Naive thymus-derived CD4-positive, alpha-beta T cell (primary cell): ENCODE data around the gene ZNF275. TPM values are rescaled to one million over a fixed set of nuclear protein-coding genes. Genes with fewer than 3 reads are reported as not detected.
"Not testable (repeated sequence)": the region's sequence is repeated elsewhere in the genome, so short reads cannot be mapped to it uniquely, and the experiment has no call there.

ENCODE experiments used
- ATAC-seq: fragments of 150-1000 bp; cut with Tn5 transposase; 2 replicates; pipeline ENCODE4 v1.10.0; 2021; ENCODE audit warnings: mild to moderate bottlenecking, moderate library complexity
- CTCF ChIA-PET: fragments of 350-600 bp; sonication (Branson Sonifier 250); formaldehyde crosslinking; loops from one replicate; lab custom pipeline; 2021; ENCODE audit warnings: antibody characterized with exemption; lab: Charles Lee
- POLR2A ChIA-PET: fragments of 350-600 bp; sonication (Branson Sonifier 250); formaldehyde crosslinking; loops from one replicate; lab custom pipeline; 2021; ENCODE audit warnings: antibody characterized with exemption, inconsistent platforms; lab: Charles Lee
- DNase-seq, 9 donors: peaks; one replicate each; pipeline versions ENCODE4 v3.0.0 to v3.0.0-alpha.2; 2020 to 2022; ENCODE audit warnings: mixed read lengths in 1 of 9
- H3K27ac ChIP-seq: one replicate; pipeline ENCODE4 v1.7.0; 2013; ENCODE audit warnings: mild to moderate bottlenecking, low read depth, low read length, moderate library complexity
- H3K27me3 ChIP-seq, 2 donors: one replicate each; pipeline ENCODE4 v1.7.0; 2013; ENCODE audit warnings: low read length in 2 of 2, mild to moderate bottlenecking in 2 of 2, moderate library complexity in 2 of 2; ENCODE audit not compliant: control insufficient read depth in 2 of 2, insufficient read depth in 2 of 2
- H3K36me3 ChIP-seq, 3 experiments: 1 replicate in 2 of 3; 2 replicates in 1 of 3; pipeline ENCODE4 v1.7.0; 2013; ENCODE audit warnings: low read length in 3 of 3, mild to moderate bottlenecking in 3 of 3, moderate library complexity in 1 of 3; ENCODE audit not compliant: insufficient read depth in 3 of 3, control insufficient read depth in 2 of 3
- H3K4me1 ChIP-seq, 2 donors: one replicate each; pipeline ENCODE4 v1.7.0; 2013; ENCODE audit warnings: low read length in 2 of 2, mild to moderate bottlenecking in 2 of 2, moderate library complexity in 1 of 2; ENCODE audit not compliant: control insufficient read depth in 2 of 2, insufficient read depth in 2 of 2
- H3K4me3 ChIP-seq: 2 replicates; pipeline ENCODE4 v1.7.0; 2013; ENCODE audit warnings: mild to moderate bottlenecking, low read length
- H3K9me3 ChIP-seq, 3 experiments: 1 replicate in 2 of 3; 2 replicates in 1 of 3; pipeline ENCODE4 v1.7.0; 2013; ENCODE audit warnings: low read length in 3 of 3; ENCODE audit not compliant: control insufficient read depth in 2 of 3
- H3K27ac Mint-ChIP-seq, 9 donors: one replicate each; pipeline ENCODE4 v1.8.0; 2020 to 2022; ENCODE audit warnings: mixed read lengths in 9 of 9, mild to moderate bottlenecking in 8 of 9, moderate library complexity in 5 of 9, inconsistent platforms in 2 of 9
- H3K27me3 Mint-ChIP-seq, 5 donors: one replicate each; pipeline ENCODE4 v1.8.0; 2021 to 2022; ENCODE audit warnings: mixed read lengths in 5 of 5, mild to moderate bottlenecking in 1 of 5
- H3K36me3 Mint-ChIP-seq, 5 donors: one replicate each; pipeline ENCODE4 v1.8.0; 2020 to 2022; ENCODE audit warnings: mixed read lengths in 5 of 5, mild to moderate bottlenecking in 3 of 5, inconsistent platforms in 1 of 5
- H3K4me1 Mint-ChIP-seq, 7 donors: one replicate each; pipeline ENCODE4 v1.8.0; 2020 to 2022; ENCODE audit warnings: mixed read lengths in 7 of 7, mild to moderate bottlenecking in 3 of 7, inconsistent platforms in 1 of 7
- H3K4me3 Mint-ChIP-seq, 10 donors: one replicate each; pipeline ENCODE4 v1.8.0; 2020 to 2022; ENCODE audit warnings: mild to moderate bottlenecking in 10 of 10, mixed read lengths in 10 of 10, moderate library complexity in 6 of 10, inconsistent platforms in 2 of 10
- H3K9me3 Mint-ChIP-seq, 11 donors: one replicate each; pipeline ENCODE4 v1.8.0; 2020 to 2022; ENCODE audit warnings: mixed read lengths in 11 of 11, mild to moderate bottlenecking in 4 of 11, inconsistent platforms in 1 of 11, moderate library complexity in 1 of 11
- intact Hi-C, 2 donors: fragments of 100-400 bp; cut with micrococcal nuclease; formaldehyde crosslinking; loops; one replicate each; pipeline ENCODE4 v1.15.1; 2023
- polyA plus RNA-seq, 2 donors: library from polyadenylated mRNA; unstranded; fragments of 300-500 nt; fragmentation: Illumina TruSeq; gene quantifications; one replicate each; pipeline ENCODE4 v1.2.3, GENCODE V29; 2021
- total RNA-seq, 6 experiments: library from RNA in 5 of 6; stranded (reverse) in 5 of 6; gene quantifications; 1 replicate in 5 of 6; 2 replicates in 1 of 6; pipeline ENCODE4 v1.2.3 and lab custom pipeline; 2021 to 2026

The ZNF275 gene
- total and polyA plus RNA-seq, 7 experiments from 2014 or later = 6.2 to 29.9 (median 18.4) TPM

DNA sequence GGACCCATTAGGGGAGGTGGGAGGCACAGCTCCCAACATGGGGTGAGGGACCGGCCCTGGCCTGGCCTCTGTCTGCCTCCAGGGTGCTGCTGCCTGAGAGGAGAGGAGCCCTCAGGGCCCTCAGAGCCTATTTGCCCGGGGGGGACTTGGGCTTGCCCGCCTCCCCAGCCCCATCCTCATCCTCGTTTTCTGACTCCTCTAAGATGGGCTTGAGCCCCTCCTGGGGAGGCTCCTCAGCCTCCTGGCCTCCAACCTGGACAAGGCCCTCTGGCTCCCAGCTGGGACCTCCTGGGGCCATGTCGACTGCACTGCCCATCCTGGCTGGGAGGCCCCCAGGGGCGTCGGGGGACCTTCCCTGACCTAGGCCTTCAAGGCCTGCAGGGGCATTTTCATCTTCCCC is 15.1 kb upstream of the ZNF275 start:
- H3K27ac Mint-ChIP-seq = no peak overlapping the region
- H3K4me3 ChIP-seq = no peak overlapping the region
- H3K36me3 ChIP-seq = no peaks in the 10 kb centered on the region
- H3K9me3 Mint-ChIP-seq = no peaks in the 10 kb centered on the region
- no peaks in the 10 kb centered on the region for H3K27me3 ChIP-seq
- no peak overlapping the region for H3K27ac ChIP-seq
- H3K4me1 ChIP-seq = peaks cover 0 to 2% of the 10 kb centered on the region in 2 donors
- no peak overlapping the region for H3K4me3 Mint-ChIP-seq
- H3K36me3 Mint-ChIP-seq = no peaks in the 10 kb centered on the region
- peaks cover 0 to 3% (median 2%) of the 10 kb centered on the region in 7 donors for H3K4me1 Mint-ChIP-seq
- ATAC-seq (no peak), DNase-seq (no peak)
- CTCF ChIA-PET = no interaction called here
- peaks cover 0 to 19% (median 0%) of the 10 kb centered on the region in 5 donors for H3K27me3 Mint-ChIP-seq
- intact Hi-C loops = loop anchor here in 1 of 2 donors (5.0 kb wide), 1 partner anchor 257 kb away; no protein-coding TSS in a partner anchor
- no peaks in the 10 kb centered on the region for H3K9me3 ChIP-seq
- POLR2A ChIA-PET = no interaction called here

DNA sequence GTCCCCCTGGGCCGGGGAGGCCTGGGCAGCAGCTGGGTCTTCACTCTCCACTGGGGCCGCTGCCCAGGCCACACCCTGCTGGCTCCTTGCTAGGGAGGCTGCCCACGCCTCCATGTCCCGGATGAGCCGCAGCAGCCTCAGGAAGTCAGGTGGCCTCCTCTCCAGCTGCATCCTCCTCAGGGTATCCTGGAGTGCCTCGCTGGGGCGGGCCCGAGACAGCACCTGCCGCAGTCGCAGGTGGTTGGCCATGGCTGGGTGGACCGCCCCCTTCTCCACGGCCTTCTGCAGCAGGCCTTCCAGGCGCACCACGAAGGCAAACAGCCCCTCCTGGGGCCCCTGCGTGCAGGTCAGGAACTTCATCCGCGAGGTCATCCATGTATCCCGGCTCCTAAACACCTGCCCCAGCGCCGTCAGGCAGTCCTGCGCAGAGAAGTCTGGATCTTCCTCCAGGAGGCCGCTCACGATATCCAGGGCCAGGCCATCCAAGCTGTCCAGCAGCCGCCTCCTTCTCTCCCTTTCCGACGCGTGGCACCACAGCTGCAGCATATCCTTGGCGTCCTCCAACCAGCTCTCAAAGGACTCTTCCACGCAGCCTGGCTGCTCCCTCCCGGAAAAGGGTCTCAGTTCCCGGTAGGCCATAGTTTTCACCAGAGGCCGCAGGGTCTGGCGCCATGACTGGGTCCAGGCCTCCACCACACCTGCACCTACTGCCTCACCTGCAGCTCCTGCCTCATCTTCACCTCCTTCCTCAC is 14.5 kb upstream of the ZNF275 start:
- ChIA-PET CTCF (interaction anchor here (0.7 kb wide), 1 partner anchor 68 kb away, joined by 7 read pairs; no protein-coding TSS in a partner anchor), POLR2A (no interaction called here)
- ATAC-seq (no peak), DNase-seq (no peak)
- Histone ChIP-seq H3K4me3 (no peak overlapping the region), H3K36me3 (no peaks in the 10 kb centered on the region), H3K4me1 (peaks cover 0 to 7% of the 10 kb centered on the region in 2 donors), H3K27ac (no peak overlapping the region), H3K9me3 (no peaks in the 10 kb centered on the region), H3K27me3 (no peaks in the 10 kb centered on the region)
- H3K27ac Mint-ChIP-seq = no peak overlapping the region
- peaks cover 0 to 1% (median 0%) of the 10 kb centered on the region in 5 donors for H3K36me3 Mint-ChIP-seq
- H3K4me3 Mint-ChIP-seq = no peak overlapping the region
- peaks cover 0 to 26% (median 0%) of the 10 kb centered on the region in 5 donors for H3K27me3 Mint-ChIP-seq
- intact Hi-C loops = loop anchor here in 1 of 2 donors (5.0 kb wide), 1 partner anchor 257 kb away; no protein-coding TSS in a partner anchor
- H3K4me1 Mint-ChIP-seq = peaks cover 0 to 10% (median 8%) of the 10 kb centered on the region in 7 donors
- H3K9me3 Mint-ChIP-seq = no peaks in the 10 kb centered on the region

DNA sequence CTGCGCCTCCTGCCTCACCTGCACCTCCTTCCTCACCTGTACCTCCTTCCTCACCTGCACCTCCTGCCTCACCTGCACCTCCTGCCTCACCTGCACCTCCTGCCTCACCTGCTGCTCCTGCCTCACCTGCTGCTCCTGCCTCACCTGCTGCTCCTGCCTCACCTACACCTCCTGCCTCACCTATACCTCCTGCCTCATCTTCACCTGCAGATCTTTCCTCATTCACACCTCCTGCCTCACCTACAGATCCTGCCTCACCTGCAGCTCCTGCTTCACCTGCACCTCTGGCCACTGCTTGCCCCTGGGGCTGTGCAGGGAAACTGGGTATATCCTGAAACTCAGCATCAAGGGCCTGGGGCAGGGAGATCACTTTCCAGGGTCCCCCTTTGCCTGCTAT is 13.9 kb upstream of the ZNF275 start:
- CTCF ChIA-PET = interaction anchor here (0.7 kb wide), 1 partner anchor 68 kb away, joined by 7 read pairs; no protein-coding TSS in a partner anchor
- DNase-seq, H3K9me3 Mint-ChIP-seq, H3K9me3 ChIP-seq, H3K27ac Mint-ChIP-seq, H3K4me3 Mint-ChIP-seq, H3K4me1 ChIP-seq, H3K36me3 ChIP-seq, H3K27me3 ChIP-seq, ATAC-seq, POLR2A ChIA-PET, H3K27ac ChIP-seq, H3K4me3 ChIP-seq, H3K36me3 Mint-ChIP-seq, intact Hi-C loops: not testable (repeated sequence)
- Mint-ChIP-seq H3K27me3 (peaks cover 0 to 32% (median 0%) of the 10 kb centered on the region in 5 donors), H3K4me1 (peaks cover 0 to 13% (median 12%) of the 10 kb centered on the region in 7 donors)

DNA sequence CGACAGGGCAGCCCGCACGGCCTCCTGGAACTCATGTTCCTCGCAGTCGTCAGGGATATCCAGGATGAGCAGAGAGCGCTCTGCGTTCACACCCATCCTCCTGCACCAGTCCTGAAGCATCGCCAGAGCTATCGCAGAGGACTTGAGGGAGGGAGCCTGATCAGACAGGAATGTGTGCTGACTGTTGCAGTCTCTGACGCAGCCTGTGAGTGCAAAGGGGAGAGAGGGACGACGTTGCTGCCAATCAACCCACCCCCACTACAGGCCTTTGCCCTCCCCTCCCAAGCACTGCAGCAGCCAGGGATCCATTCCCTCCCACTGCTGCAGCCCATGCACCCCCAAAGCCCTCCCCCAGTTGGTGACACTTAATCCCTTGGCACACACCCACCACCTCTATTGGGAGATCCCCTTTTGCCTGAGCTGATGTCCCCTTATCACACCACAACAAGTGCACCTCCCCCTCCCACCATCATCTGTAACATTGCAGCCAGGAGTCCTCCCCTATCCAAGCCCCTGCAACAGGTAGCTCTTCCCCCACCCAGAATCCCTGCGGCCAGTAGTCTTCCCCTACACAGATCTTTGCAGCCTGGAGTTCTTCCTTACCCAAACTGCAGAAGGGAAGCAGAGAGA is 13.3 kb upstream of the ZNF275 start:
- no peak for DNase-seq
- peaks cover 0 to 13% (median 12%) of the 10 kb centered on the region in 7 donors for H3K4me1 Mint-ChIP-seq
- peaks cover 0 to 38% (median 0%) of the 10 kb centered on the region in 5 donors for H3K27me3 Mint-ChIP-seq
- intact Hi-C loops = no loop called here
- CTCF ChIA-PET = no interaction called here
- Histone ChIP-seq H3K27me3 (no peaks in the 10 kb centered on the region), H3K27ac (no peak overlapping the region), H3K4me1 (peaks cover 0 to 7% of the 10 kb centered on the region in 2 donors), H3K9me3 (no peaks in the 10 kb centered on the region), H3K36me3 (no peaks in the 10 kb centered on the region), H3K4me3 (no peak overlapping the region)
- peaks cover 0 to 2% (median 0%) of the 10 kb centered on the region in 11 donors for H3K9me3 Mint-ChIP-seq
- POLR2A ChIA-PET = no interaction called here
- peaks cover 0 to 1% (median 0%) of the 10 kb centered on the region in 5 donors for H3K36me3 Mint-ChIP-seq
- H3K4me3 Mint-ChIP-seq = peak overlapping the region in 1 of 10 donors; percentile 25
- no peak overlapping the region for H3K27ac Mint-ChIP-seq
- ATAC-seq = no peak

DNA sequence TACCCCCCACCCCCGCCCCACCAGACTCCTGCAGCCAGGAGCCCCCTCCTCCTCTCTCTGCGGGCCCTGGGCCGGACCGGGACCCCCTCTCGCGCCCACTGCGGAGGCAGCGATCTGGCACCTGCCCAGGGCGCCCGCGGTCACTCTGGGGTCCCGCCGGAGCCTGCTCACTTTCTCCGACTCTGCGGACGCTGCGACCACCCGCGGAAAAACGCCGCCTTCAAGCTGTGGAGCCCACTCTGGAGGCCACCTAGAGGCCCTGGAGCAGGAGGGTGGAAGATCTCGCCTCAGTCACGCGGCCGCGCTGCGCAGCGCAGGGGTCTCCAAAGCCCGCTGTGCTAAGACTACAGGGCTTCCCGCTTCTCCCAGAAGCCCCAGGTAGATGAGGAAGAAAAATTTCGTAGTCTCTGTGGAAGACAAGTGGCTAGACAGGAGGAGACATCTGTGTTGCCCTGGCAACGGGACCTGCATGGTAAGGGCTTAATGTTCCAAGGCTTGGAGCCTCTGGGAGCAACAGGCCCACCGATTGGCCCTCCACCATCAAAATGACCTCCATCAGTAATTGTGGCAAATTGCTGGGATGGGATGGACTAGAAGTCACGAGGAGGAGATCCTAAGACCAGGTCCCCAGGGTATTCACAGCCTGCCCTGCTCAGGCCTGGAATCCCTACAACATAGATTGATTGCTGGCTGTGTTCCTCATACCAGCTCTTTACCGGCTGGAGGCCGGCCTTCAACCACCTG is 12.4 kb upstream of the ZNF275 start, which contains the start of gene PNMA6F:
TSS of gene PNMA6F (minus strand) at position 387 of the 744 bp plus-strand sequence. CDS start 1,093 bp downstream, outside the sequence.
- no peak for ATAC-seq
- Mint-ChIP-seq H3K4me1 (peaks cover 0 to 13% (median 12%) of the 10 kb centered on the region in 7 donors), H3K27me3 (peaks cover 0 to 43% (median 0%) of the 10 kb centered on the region in 5 donors), H3K36me3 (peaks cover 0 to 1% (median 0%) of the 10 kb centered on the region in 5 donors), H3K9me3 (peaks cover 0 to 5% (median 0%) of the 10 kb centered on the region in 11 donors), H3K4me3 (peak within 1 kb of the TSS in 1 of 10 donors; percentile 25), H3K27ac (no peak within 1 kb of the TSS)
- Histone ChIP-seq H3K4me3 (no peak within 1 kb of the TSS), H3K4me1 (peaks cover 0 to 7% of the 10 kb centered on the region in 2 donors), H3K27me3 (no peaks in the 10 kb centered on the region), H3K9me3 (no peaks in the 10 kb centered on the region), H3K36me3 (no peaks in the 10 kb centered on the region), H3K27ac (no peak within 1 kb of the TSS)
- no peak for DNase-seq
- ChIA-PET CTCF (no interaction called here), POLR2A (no interaction called here)
- intact Hi-C loops = no loop called here

DNA sequence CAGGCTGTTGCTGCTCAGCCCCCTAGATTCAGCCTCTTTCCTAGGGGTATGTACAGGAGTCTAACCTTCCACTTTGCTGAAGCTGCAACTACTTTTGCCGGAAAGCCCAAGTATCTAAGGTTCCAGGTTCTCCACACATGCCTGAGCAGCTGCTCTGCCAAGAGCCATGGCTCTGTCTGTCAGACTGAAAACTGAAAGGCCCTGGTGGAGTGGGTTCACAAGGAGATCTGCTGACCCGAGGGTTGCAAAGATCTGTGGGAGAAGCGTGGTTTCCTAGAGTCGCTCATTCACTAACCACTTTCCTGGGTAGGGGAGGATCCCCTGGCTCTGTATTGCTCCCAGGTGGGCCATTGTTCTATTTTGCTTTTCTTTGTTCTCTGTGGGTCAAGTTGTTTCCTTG is 6.4 kb upstream of the ZNF275 start:
- peaks cover 0 to 5% (median 0%) of the 10 kb centered on the region in 11 donors for H3K9me3 Mint-ChIP-seq
- no peaks in the 10 kb centered on the region for H3K27me3 ChIP-seq
- no peak for DNase-seq
- no peaks in the 10 kb centered on the region for H3K36me3 ChIP-seq
- H3K27me3 Mint-ChIP-seq = peaks cover 0 to 47% (median 0%) of the 10 kb centered on the region in 5 donors
- no peak overlapping the region for H3K27ac Mint-ChIP-seq
- peaks cover 0 to 7% of the 10 kb centered on the region in 2 donors for H3K4me1 ChIP-seq
- no peak overlapping the region for H3K4me3 Mint-ChIP-seq
- H3K27ac ChIP-seq = no peak overlapping the region
- H3K4me3 ChIP-seq = no peak overlapping the region
- H3K36me3 Mint-ChIP-seq = peaks cover 0 to 3% (median 0%) of the 10 kb centered on the region in 5 donors
- no peaks in the 10 kb centered on the region for H3K9me3 ChIP-seq
- ATAC-seq = no peak
- ChIA-PET CTCF (no interaction called here), POLR2A (no interaction called here)
- peaks cover 0 to 13% (median 12%) of the 10 kb centered on the region in 7 donors for H3K4me1 Mint-ChIP-seq
- intact Hi-C loops = no loop called here
